Skeletal muscle cell (primary cell): ENCODE data around the gene KIF5A.
"Not testable (repeated sequence)": the region's sequence is repeated elsewhere in the genome, so short reads cannot be mapped to it uniquely, and the experiment has no call there.

Experiments
- DNase-seq: peaks from one replicate; pipeline ENCODE4 v3.0.0-alpha.2; 2010; ENCODE audit warnings: low read depth
- H3K4me3 ChIP-seq: 2 replicates; pipeline ENCODE4 v1.5.1; 2011; ENCODE audit warnings: low read depth, mild to moderate bottlenecking, control low read depth, low read length, moderate library complexity

The KIF5A gene

GRCh38 chr12:57549909-57550640, at the start of gene KIF5A:
Gene KIF5A (plus strand): TSS chr12:57550044. CDS start chr12:57550272, 228 bp downstream.
- H3K4me3 ChIP-seq = peak within 1 kb of the TSS; percentile 27
- no peak for DNase-seq

DNA sequence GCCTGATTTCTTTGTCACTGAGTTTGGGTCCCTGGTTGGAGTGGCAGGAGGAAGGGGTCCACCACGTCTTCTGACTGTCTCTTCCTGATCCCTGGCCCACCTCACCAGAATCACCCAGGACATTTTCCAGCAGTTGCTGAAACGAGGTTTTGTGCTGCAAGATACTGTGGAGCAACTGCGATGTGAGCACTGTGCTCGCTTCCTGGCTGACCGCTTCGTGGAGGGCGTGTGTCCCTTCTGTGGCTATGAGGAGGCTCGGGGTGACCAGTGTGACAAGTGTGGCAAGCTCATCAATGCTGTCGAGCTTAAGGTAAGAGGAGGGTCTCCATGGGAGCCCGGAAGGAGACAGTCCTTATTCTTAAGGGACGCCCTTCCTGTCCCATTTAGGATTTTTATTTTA, 49.6 kb upstream of the KIF5A start:
- DNase-seq = no peak
- H3K4me3 ChIP-seq = no peak overlapping the region

DNA sequence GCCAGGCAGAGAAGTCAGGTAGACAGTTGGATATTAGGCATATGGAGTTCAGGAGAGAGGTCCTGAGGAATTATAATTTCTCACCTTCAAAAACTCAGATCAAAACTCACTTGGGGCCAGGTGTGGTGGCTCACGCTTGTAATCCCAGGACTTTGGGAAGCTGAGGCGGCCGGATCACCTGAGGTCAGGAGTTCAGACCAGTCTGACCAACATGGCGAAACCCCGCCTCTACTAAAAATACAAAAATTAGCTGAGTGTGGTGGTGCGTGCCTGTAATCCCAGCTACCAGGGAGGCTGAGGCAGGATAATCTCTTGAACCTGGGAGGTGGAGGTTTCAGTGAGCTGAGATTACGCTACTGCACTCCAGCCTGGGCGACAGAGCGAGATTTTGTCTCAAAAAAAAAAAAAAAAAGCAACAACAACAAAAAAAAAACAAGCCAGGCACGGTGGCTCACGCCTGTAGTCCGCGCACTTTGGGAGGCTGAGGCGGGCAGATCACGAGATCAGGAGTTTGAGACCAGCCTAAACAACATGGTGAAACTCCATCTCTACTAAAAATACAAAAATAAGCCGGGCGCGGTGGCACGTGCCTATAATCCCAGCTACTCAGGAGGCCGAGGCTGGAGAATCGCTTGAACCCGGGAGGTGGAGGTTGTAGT, 47.4 kb upstream of the KIF5A start:
- not testable (repeated sequence) for DNase-seq, H3K4me3 ChIP-seq

- not testable (repeated sequence) for DNase-seq, H3K4me3 ChIP-seq
These were observed 43.3 kb upstream of the KIF5A start for GRCh38 chr12:57506541-57506940.

GRCh38 chr12:57507796-57508195, 42.0 kb upstream of the KIF5A start:
- not testable (repeated sequence) for H3K4me3 ChIP-seq, DNase-seq

GRCh38 chr12:57511161-57511560, 38.7 kb upstream of the KIF5A start:
- no peak for DNase-seq
- H3K4me3 ChIP-seq = no peak overlapping the region

DNA sequence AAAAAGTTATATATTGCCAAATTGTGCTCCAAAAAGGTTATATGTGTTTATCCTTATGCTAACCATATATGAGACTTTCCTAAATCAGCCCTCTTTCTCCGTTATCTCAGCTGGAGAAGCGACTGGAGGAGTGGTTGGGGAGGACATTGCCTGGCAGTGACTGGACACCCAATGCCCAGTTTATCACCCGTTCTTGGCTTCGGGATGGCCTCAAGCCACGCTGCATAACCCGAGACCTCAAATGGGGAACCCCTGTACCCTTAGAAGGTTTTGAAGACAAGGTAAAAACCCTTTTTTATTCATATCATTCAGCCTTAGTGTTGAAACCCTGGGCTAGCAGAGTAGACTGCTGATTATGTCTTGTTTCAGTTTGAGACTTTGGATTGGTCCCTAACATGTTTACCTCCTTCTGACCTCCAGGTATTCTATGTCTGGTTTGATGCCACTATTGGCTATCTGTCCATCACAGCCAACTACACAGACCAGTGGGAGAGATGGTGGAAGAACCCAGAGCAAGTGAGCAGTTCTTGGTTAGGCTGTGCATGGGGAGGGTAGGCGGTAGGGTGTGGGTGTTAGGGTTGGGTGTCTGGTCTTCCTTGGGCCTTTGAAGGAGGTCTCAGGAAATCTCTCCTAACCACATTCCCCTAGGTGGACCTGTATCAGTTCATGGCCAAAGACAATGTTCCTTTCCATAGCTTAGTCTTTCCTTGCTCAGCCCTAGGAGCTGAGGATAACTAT, 38.1 kb upstream of the KIF5A start:
- H3K4me3 ChIP-seq = no peak overlapping the region
- no peak for DNase-seq

DNA sequence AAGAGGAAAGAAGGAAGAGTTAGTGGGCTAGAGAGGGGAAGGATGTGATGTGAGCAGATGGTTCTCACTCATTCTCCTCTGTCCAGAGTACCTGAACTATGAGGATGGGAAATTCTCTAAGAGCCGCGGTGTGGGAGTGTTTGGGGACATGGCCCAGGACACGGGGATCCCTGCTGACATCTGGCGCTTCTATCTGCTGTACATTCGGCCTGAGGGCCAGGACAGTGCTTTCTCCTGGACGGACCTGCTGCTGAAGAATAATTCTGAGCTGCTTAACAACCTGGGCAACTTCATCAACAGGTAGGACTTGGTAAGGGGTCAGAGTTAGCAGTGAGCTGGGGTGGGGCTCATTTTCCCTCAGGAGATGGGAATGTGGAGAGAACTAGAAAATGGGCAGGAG, 37.2 kb upstream of the KIF5A start:
- DNase-seq = no peak
- no peak overlapping the region for H3K4me3 ChIP-seq

DNA sequence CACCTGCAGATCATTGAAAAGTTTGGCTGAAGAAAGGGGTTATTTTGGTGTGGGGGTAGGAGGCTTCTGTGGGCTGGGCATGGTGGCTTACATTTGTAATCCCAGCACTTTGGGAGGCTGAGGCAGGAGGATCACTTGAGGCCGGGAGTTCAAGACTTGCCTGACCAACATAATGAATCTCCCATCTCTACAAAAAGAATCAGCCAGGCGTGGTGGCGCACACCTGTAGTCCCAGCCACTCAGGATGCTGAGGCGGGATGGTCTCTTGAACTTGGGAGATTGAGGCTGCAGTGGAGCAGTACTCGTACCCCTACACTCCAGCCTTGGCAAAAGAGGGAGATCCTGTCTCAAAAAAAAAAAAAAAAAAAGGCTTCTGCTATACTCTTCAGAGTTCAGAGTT, 36.6 kb upstream of the KIF5A start:
- H3K4me3 ChIP-seq = no peak overlapping the region
- no peak for DNase-seq

DNA sequence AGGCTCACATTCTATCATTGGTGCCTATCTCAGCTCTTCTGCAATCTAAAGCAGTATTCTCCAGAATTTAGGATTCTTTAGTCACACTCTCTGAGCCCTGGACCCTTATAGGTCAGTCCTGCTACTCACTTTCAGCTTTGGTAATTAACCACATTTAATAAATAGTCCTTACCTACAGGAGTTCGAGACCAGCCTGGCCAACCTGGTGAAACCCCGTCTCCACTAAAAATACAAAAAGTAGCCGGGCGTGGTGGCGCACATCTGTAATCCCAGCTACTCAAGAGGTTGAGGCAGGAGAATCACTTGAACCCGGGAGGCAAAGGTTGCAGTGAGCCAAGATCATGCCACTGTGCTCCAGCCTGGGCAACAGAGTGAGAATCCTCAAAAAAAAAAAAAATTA, 36.2 kb upstream of the KIF5A start:
- not testable (repeated sequence) for H3K4me3 ChIP-seq, DNase-seq

GRCh38 chr12:57514246-57514645, 35.6 kb upstream of the KIF5A start:
- DNase-seq, H3K4me3 ChIP-seq: not testable (repeated sequence)

DNA sequence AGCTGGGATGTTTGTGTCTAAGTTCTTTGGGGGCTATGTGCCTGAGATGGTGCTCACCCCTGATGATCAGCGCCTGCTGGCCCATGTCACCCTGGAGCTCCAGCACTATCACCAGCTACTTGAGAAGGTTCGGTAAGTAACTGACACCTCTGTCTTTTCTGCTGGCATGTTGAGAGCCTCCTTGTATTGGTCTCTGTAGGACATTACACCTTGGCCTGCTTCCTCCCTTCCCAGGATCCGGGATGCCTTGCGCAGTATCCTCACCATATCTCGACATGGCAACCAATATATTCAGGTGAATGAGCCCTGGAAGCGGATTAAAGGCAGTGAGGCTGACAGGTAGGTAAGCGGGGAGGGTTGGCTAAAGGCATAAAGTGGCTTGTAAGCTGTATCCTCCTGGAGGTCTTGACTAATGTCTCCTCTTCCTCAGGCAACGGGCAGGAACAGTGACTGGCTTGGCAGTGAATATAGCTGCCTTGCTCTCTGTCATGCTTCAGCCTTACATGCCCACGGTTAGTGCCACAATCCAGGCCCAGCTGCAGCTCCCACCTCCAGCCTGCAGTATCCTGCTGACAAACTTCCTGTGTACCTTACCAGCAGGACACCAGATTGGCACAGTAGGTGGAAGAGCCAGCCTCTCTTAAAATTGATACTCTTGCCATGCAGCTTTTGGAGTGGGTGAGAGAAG, 35.0 kb upstream of the KIF5A start:
- no peak for DNase-seq
- no peak overlapping the region for H3K4me3 ChIP-seq

GRCh38 chr12:57515408-57515933, 34.4 kb upstream of the KIF5A start:
- DNase-seq = no peak
- H3K4me3 ChIP-seq = no peak overlapping the region

DNA sequence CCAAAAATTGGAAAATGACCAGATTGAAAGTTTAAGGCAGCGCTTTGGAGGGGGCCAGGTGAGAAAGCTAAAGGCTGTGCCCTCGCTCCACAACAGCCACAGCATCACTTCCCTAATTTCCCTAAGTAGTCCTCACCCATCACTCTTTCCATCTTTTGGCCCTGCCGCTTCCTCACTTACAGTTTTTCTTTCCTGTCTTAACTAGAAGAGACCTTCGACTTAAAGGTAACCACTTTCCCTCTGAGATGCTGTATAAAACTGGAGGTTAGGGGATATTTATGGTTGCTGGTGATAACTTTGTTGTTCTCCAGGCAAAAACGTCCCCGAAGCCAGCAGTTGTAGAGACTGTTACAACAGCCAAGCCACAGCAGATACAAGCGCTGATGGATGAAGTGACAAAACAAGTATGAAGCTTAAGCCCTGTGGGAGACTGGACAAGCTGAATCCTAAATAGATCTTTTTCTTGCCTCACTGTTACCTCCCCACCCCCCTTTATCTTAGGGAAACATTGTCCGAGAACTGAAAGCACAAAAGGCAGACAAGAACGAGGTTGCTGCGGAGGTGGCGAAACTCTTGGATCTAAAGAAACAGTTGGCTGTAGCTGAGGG, 33.8 kb upstream of the KIF5A start:
- DNase-seq = no peak
- no peak overlapping the region for H3K4me3 ChIP-seq

DNA sequence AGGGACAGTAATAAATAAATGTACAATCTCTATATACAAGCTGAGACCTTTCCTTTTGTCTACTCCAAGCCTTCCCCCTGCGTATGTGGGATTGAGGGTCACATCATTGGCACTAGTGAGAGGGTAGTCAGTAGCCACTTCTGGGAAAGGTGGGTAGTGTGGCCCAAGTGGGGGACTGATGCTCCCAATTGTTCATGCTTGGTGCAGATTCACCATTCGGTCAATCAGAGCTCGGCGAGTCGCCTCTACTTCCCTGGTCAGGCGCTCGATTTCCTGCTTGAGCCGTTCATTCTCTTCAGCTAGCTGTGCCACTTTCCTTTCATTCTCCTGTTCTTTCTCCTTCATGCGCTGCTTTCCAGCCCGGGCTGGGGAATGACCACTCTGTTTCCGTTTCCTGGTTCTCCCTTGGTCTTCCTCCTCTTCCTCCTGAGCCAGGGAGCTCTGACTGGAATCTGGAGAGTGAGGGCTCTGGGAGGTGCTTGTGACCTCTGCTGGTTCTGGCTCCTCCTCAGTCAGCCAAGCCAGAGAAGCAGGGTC, 33.2 kb upstream of the KIF5A start:
- DNase-seq = no peak
- H3K4me3 ChIP-seq = no peak overlapping the region

DNA sequence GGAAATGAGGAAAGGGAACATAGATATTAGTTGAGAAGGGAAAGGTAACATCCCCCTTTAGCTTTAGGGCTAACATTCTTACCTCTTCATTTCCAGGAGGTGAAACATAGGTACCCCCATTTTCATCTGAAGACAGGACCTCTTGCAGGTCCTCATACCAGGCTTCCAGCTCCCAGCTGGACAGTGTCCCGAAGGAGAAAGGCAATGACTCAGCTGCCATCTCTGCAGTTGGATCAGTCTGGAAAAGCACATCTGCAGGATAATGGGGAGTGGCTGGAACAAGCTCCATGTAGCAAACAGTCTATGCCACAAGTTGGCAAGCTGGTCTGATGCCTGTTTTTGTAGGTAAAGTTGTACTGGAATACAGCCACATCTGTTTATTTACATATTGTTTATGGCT, 32.7 kb upstream of the KIF5A start:
- H3K4me3 ChIP-seq = no peak overlapping the region
- no peak for DNase-seq

DNA sequence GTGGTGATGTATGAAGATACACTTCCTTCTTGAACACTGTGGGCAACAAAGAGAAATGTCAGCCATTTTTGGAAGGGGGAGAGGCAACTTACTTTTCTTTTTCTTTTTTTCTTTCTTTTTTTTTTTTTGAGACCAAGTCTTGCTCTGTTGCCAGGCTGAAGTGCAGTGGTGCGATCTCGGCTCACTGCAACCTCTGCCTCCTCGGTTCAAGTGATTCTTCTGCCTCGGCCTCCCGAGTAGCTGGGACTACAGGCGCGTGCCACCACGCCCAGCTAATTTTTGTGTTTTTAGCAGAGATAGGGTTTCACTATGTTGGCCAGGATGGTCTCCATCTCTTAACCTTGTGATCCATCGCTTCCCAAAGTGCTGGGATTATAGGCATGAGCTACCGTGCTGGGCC, 32.1 kb upstream of the KIF5A start:
- DNase-seq = not testable (repeated sequence)
- peak overlapping the region; percentile 86 for H3K4me3 ChIP-seq

DNA sequence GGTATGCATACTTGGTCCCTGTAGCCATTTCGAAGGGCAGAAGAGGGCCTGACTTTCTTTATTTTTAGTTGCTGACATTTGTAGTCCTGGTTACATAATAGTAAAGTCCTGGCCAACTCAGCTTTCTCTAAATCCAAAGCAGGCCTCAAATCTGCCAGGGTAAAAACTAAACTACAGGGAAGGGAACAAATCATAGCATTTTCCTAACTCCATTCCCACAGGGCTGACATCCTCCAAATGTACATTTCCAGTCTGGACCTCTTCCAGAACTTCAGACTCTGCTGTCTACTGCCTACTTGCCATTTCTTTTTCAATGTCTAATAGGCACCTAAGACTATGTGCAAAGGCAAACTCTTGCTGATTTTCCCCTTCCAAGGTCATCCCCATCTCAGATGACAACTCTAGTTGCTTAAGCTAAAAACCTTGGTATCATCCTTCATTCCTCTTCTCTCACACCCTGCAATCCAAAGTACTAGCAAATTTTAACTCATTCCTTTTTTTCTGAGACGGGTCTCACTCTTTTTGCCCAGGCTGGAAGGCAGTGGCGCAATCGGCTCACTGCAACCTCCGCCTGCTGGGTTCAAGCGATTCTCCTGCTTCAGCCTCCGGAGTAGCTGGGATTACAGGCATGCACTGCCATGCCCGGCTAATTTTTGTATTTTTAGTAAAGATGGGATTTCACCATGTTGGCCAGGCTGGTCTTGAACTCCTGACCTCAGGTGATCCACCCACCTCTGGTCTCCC, 31.5 kb upstream of the KIF5A start:
- H3K4me3 ChIP-seq = peak overlapping the region; percentile 86
- DNase-seq = no peak
